ENCODE measurements around the gene IGF1.

IGF1 gene

DNA sequence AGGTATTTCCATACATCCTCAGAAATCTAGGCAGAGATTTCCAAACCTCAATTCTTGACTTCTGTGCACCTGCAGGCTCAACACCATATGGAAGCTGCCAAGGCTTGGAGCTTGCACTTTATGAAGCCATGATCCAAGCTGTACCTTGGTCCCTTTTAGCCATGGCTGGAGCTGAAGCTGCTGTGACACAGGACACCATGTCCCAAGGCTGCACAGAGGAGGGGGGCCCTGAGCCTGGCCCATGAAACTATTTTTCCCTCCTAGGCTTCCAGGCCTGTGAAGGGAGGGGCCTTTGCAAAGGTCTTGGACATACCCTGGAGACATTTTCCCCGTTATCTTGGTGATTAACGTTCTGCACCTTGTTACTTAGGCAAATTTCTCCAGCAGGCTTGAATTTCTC, 110.5 kb downstream of the IGF1 start:
- TF ChIP-seq RAD21 (IDR thresholded peaks at IDR 0.05; ENCODE audit: low read depth): no peak
- no peak for TF ChIP-seq YY1 (IDR thresholded peaks at IDR 0.05; ENCODE audit: low read depth)
- TF ChIP-seq ZBTB7A (IDR thresholded peaks at IDR 0.05; ENCODE audit: low read depth): no peak
- TF ChIP-seq CEBPB (IDR thresholded peaks at IDR 0.05): no peak
- no peak for TF ChIP-seq NFIC (IDR thresholded peaks at IDR 0.05)
- no peak for TF ChIP-seq EGR1 (IDR thresholded peaks at IDR 0.05)
- TF ChIP-seq, protein P1, sequence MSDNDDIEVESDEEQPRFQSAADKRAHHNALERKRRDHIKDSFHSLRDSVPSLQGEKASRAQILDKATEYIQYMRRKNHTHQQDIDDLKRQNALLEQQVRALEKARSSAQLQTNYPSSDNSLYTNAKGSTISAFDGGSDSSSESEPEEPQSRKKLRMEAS (IDR thresholded peaks at IDR 0.05): no peak
- no peak for TF ChIP-seq CREB1 (IDR thresholded peaks at IDR 0.05; ENCODE audit: low read depth)
- no peak for TF ChIP-seq TCF12 (IDR thresholded peaks at IDR 0.05; ENCODE audit: low read depth)

DNA sequence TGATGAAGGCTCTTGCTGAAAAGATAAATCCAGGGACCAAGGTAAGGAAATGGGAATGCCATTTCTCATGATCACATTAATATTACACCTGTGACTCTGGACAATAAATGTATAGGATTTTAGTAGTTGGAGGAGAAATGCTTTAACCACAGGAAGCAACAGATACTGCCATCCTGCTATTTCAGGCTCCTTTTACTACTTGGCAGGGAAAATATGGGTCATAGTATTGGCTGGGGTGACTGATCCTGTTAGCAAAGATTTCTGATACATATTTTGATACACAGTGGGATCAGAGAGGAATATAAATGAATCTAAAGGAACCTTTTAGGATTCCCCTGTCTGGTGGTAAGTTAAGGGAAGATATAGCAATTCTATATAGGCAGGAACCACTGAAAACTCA, 115.0 kb downstream of the IGF1 start:
- TF ChIP-seq CEBPB (IDR thresholded peaks at IDR 0.05): no peak
- TF ChIP-seq CREB1 (IDR thresholded peaks at IDR 0.05; ENCODE audit: low read depth): no peak
- no peak for TF ChIP-seq EP300 (IDR thresholded peaks at IDR 0.05; ENCODE audit: borderline replicate concordance)
- no peak for TF ChIP-seq TAF1 (IDR thresholded peaks at IDR 0.05; ENCODE audit: low read depth)
- no peak for TF ChIP-seq TEAD4 (IDR thresholded peaks at IDR 0.05)
- no peak for TF ChIP-seq FOXM1 (IDR thresholded peaks at IDR 0.05; ENCODE audit: borderline replicate concordance, low read depth)
- no peak for TF ChIP-seq USF1 (IDR thresholded peaks at IDR 0.05)

- TF ChIP-seq CREB1 (IDR thresholded peaks at IDR 0.05; ENCODE audit: low read depth) (no peak), RAD21 (IDR thresholded peaks at IDR 0.05; ENCODE audit: low read depth) (no peak), CEBPB (IDR thresholded peaks at IDR 0.05) (no peak), TEAD4 (IDR thresholded peaks at IDR 0.05) (no peak), TCF12 (IDR thresholded peaks at IDR 0.05; ENCODE audit: low read depth) (no peak), USF1 (IDR thresholded peaks at IDR 0.05) (no peak), REST (IDR thresholded peaks at IDR 0.05; ENCODE audit: low read depth) (no peak), FOXM1 (IDR thresholded peaks at IDR 0.05; ENCODE audit: borderline replicate concordance, low read depth) (no peak), ZBTB7A (IDR thresholded peaks at IDR 0.05; ENCODE audit: low read depth) (no peak), TAF1 (IDR thresholded peaks at IDR 0.05; ENCODE audit: low read depth) (no peak), YY1 (IDR thresholded peaks at IDR 0.05; ENCODE audit: low read depth) (no peak), NFIC (IDR thresholded peaks at IDR 0.05) (no peak), EP300 (IDR thresholded peaks at IDR 0.05; ENCODE audit: borderline replicate concordance) (no peak), EGR1 (IDR thresholded peaks at IDR 0.05) (no peak)
- TF ChIP-seq, protein P1 (IDR thresholded peaks at IDR 0.05): no peak
Observed at GRCh38 chr12:102364709-102365108, 115.7 kb downstream of the IGF1 start.

DNA sequence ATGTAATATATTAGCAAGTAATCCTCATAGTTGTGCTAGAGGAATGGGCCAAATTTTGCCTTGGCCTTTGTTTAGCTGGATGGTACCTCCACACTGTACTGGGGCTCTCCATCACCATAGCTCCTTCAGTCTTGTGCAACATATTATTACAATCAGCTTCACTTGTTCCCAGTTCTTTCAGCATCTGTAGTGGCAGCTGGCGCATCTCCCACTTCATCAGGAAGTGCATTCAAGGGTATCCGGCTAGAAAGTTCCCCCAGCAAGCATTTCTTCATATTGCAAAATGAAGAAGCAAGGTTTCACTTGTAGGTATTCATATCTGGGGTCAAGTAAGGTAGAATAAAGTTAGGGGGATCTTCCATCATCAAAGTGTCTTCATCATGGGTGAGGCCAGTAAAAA, 123.7 kb downstream of the IGF1 start:
- TF ChIP-seq TAF1 (IDR thresholded peaks at IDR 0.05; ENCODE audit: low read depth) (no peak), TCF12 (IDR thresholded peaks at IDR 0.05; ENCODE audit: low read depth) (no peak), TEAD4 (IDR thresholded peaks at IDR 0.05) (no peak), NFIC (IDR thresholded peaks at IDR 0.05) (no peak), CREB1 (IDR thresholded peaks at IDR 0.05; ENCODE audit: low read depth) (no peak), CEBPB (IDR thresholded peaks at IDR 0.05) (no peak), YY1 (IDR thresholded peaks at IDR 0.05; ENCODE audit: low read depth) (no peak), EGR1 (IDR thresholded peaks at IDR 0.05) (no peak), EP300 (IDR thresholded peaks at IDR 0.05; ENCODE audit: borderline replicate concordance) (no peak), ZBTB7A (IDR thresholded peaks at IDR 0.05; ENCODE audit: low read depth) (no peak), REST (IDR thresholded peaks at IDR 0.05; ENCODE audit: low read depth) (no peak), FOXM1 (IDR thresholded peaks at IDR 0.05; ENCODE audit: borderline replicate concordance, low read depth) (no peak), USF1 (IDR thresholded peaks at IDR 0.05) (no peak), RAD21 (IDR thresholded peaks at IDR 0.05; ENCODE audit: low read depth) (no peak)
- TF ChIP-seq, protein P1 (IDR thresholded peaks at IDR 0.05): no peak

DNA sequence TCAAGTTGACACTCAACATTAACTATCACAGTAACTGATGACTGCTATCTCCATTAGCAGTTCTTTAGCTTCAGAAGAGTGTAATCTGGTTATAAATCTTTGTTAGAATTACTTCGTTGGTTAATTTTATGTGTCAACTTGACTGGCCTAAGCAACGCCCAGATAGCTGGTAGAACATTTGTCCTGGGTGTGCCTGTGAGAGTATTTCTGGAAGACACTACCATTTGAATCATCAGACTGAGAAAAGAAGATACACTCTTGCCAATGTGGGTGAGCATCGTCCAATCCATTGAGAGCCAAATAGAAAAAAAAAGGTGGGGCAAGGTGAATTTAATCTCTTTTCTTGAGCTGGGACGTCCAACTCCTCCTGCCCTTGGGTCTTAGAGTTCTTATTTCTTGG, 129.0 kb downstream of the IGF1 start:
- no peak for TF ChIP-seq RAD21 (IDR thresholded peaks at IDR 0.05; ENCODE audit: low read depth)
- TF ChIP-seq FOXM1 (IDR thresholded peaks at IDR 0.05; ENCODE audit: borderline replicate concordance, low read depth): no peak
- no peak for TF ChIP-seq CREB1 (IDR thresholded peaks at IDR 0.05; ENCODE audit: low read depth)
- no peak for TF ChIP-seq TEAD4 (IDR thresholded peaks at IDR 0.05)
- no peak for TF ChIP-seq YY1 (IDR thresholded peaks at IDR 0.05; ENCODE audit: low read depth)
- TF ChIP-seq EGR1 (IDR thresholded peaks at IDR 0.05): no peak
- no peak for TF ChIP-seq EP300 (IDR thresholded peaks at IDR 0.05; ENCODE audit: borderline replicate concordance)
- TF ChIP-seq TCF12 (IDR thresholded peaks at IDR 0.05; ENCODE audit: low read depth): no peak
- no peak for TF ChIP-seq NFIC (IDR thresholded peaks at IDR 0.05)
- TF ChIP-seq, protein P1 (IDR thresholded peaks at IDR 0.05): no peak
- TF ChIP-seq ZBTB7A (IDR thresholded peaks at IDR 0.05; ENCODE audit: low read depth): no peak
- no peak for TF ChIP-seq TAF1 (IDR thresholded peaks at IDR 0.05; ENCODE audit: low read depth)
- no peak for TF ChIP-seq REST (IDR thresholded peaks at IDR 0.05; ENCODE audit: low read depth)
- no peak for TF ChIP-seq CEBPB (IDR thresholded peaks at IDR 0.05)
- TF ChIP-seq USF1 (IDR thresholded peaks at IDR 0.05): no peak

Measured in Ishikawa (cell line).